HG02938 (cell line): ENCODE results near the gene VTI1A.
"Not testable (repeated sequence)": the region's sequence is repeated elsewhere in the genome, so short reads cannot be mapped to it uniquely, and the experiment has no call there.

ENCODE experiments used
- ATAC-seq: cut with Tn5 transposase; IDR thresholded peaks from one replicate; pipeline ENCODE4 v1.9.1; 2021; ENCODE audit warnings: mild to moderate bottlenecking, moderate library complexity; ENCODE audit not compliant: unreplicated experiment

VTI1A gene

GRCh38 chr10:112536663-112537062 lies 89.6 kb downstream of the VTI1A start:
- no peak for ATAC-seq

GRCh38 chr10:112538168-112538567 lies 91.2 kb downstream of the VTI1A start:
- ATAC-seq = no peak

GRCh38 chr10:112539340-112539739 lies 92.3 kb downstream of the VTI1A start:
- no peak for ATAC-seq

GRCh38 chr10:112542823-112543222 lies 95.8 kb downstream of the VTI1A start:
- not testable (repeated sequence) for ATAC-seq

GRCh38 chr10:112546474-112546873 lies 99.5 kb downstream of the VTI1A start:
- ATAC-seq = no peak

GRCh38 chr10:112548535-112549276 lies 101.7 kb downstream of the VTI1A start:
- ATAC-seq = no peak

GRCh38 chr10:112552593-112553110 lies 105.6 kb downstream of the VTI1A start:
- no peak for ATAC-seq

- no peak for ATAC-seq
Observed at GRCh38 chr10:112553315-112553714, 106.3 kb downstream of the VTI1A start.

GRCh38 chr10:112554263-112554662 lies 107.2 kb downstream of the VTI1A start:
- ATAC-seq = no peak

GRCh38 chr10:112557197-112557596 lies 110.2 kb downstream of the VTI1A start:
- ATAC-seq = no peak

- no peak for ATAC-seq
Observed at GRCh38 chr10:112558476-112559142, 111.6 kb downstream of the VTI1A start.

- ATAC-seq = no peak
Observed at GRCh38 chr10:112559349-112559748, 112.3 kb downstream of the VTI1A start.

- no peak for ATAC-seq
Observed at GRCh38 chr10:112562122-112562521, 115.1 kb downstream of the VTI1A start.

GRCh38 chr10:112562809-112563663 lies 116.0 kb downstream of the VTI1A start:
- ATAC-seq = no peak

GRCh38 chr10:112564337-112564736 lies 117.3 kb downstream of the VTI1A start:
- ATAC-seq = no peak

GRCh38 chr10:112565434-112566053 lies 118.5 kb downstream of the VTI1A start:
- ATAC-seq = no peak

- no peak for ATAC-seq
Observed at GRCh38 chr10:112570585-112570984, 123.6 kb downstream of the VTI1A start.

- no peak for ATAC-seq
Observed at GRCh38 chr10:112579578-112579977, 132.6 kb downstream of the VTI1A start.

- no peak for ATAC-seq
Observed at GRCh38 chr10:112580267-112580666, 133.3 kb downstream of the VTI1A start.

GRCh38 chr10:112581921-112582320 lies 134.9 kb downstream of the VTI1A start:
- no peak for ATAC-seq
